Muscle of arm (tissue), 14 donors: ENCODE data around the gene TLR2. TPM values are rescaled to one million over a fixed set of nuclear protein-coding genes. Genes with fewer than 3 reads are reported as not detected.

Experiments
- DNase-seq: peaks from one replicate; pipeline ENCODE4 v3.0.0-alpha.2; 2013
- long read RNA-seq, 11 donors: transcript quantifications; one replicate each; lab custom pipeline, GENCODE V29; 2026
- polyA plus RNA-seq, 12 donors: library from polyadenylated mRNA; unstranded; fragments of 120-200 nt; gene quantifications; one replicate each; pipeline ENCODE4 v1.2.1, GENCODE V29; 2013; ENCODE audit not compliant: insufficient read length in 12 of 12

The TLR2 gene, protein sequence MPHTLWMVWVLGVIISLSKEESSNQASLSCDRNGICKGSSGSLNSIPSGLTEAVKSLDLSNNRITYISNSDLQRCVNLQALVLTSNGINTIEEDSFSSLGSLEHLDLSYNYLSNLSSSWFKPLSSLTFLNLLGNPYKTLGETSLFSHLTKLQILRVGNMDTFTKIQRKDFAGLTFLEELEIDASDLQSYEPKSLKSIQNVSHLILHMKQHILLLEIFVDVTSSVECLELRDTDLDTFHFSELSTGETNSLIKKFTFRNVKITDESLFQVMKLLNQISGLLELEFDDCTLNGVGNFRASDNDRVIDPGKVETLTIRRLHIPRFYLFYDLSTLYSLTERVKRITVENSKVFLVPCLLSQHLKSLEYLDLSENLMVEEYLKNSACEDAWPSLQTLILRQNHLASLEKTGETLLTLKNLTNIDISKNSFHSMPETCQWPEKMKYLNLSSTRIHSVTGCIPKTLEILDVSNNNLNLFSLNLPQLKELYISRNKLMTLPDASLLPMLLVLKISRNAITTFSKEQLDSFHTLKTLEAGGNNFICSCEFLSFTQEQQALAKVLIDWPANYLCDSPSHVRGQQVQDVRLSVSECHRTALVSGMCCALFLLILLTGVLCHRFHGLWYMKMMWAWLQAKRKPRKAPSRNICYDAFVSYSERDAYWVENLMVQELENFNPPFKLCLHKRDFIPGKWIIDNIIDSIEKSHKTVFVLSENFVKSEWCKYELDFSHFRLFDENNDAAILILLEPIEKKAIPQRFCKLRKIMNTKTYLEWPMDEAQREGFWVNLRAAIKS
- 1 to 10 TPM in 11 of 12 donors, not detected in 1; 1.4 to 8.2 (median 2.7) TPM for polyA plus RNA-seq
- long read RNA-seq, donor 1, full-length matches to known transcripts: 6 of 6 reads
- long read RNA-seq, donor 1, partial matches to known transcripts: 0 of 6 reads
- long read RNA-seq, donor 1, other reads (novel, unspliced or antisense): 0 of 6 reads
- long read RNA-seq, donor 2: 0 reads
- long read RNA-seq, donor 3: 0 reads
- long read RNA-seq, donor 4: 0 reads
- long read RNA-seq, donor 5, full-length matches to known transcripts: 3 of 3 reads
- long read RNA-seq, donor 5, partial matches to known transcripts: 0 of 3 reads
- long read RNA-seq, donor 5, other reads (novel, unspliced or antisense): 0 of 3 reads
- long read RNA-seq, donor 6, full-length matches to known transcripts: 3 of 3 reads
- long read RNA-seq, donor 6, partial matches to known transcripts: 0 of 3 reads
- long read RNA-seq, donor 6, other reads (novel, unspliced or antisense): 0 of 3 reads
- long read RNA-seq, donor 7: 0 reads
- long read RNA-seq, donor 8, full-length matches to known transcripts: 2 of 2 reads
- long read RNA-seq, donor 8, partial matches to known transcripts: 0 of 2 reads
- long read RNA-seq, donor 8, other reads (novel, unspliced or antisense): 0 of 2 reads
- long read RNA-seq, donor 9: 0 reads
- long read RNA-seq, donor 10: 0 reads
- long read RNA-seq, donor 11, full-length matches to known transcripts: 3 of 3 reads
- long read RNA-seq, donor 11, partial matches to known transcripts: 0 of 3 reads
- long read RNA-seq, donor 11, other reads (novel, unspliced or antisense): 0 of 3 reads

DNA sequence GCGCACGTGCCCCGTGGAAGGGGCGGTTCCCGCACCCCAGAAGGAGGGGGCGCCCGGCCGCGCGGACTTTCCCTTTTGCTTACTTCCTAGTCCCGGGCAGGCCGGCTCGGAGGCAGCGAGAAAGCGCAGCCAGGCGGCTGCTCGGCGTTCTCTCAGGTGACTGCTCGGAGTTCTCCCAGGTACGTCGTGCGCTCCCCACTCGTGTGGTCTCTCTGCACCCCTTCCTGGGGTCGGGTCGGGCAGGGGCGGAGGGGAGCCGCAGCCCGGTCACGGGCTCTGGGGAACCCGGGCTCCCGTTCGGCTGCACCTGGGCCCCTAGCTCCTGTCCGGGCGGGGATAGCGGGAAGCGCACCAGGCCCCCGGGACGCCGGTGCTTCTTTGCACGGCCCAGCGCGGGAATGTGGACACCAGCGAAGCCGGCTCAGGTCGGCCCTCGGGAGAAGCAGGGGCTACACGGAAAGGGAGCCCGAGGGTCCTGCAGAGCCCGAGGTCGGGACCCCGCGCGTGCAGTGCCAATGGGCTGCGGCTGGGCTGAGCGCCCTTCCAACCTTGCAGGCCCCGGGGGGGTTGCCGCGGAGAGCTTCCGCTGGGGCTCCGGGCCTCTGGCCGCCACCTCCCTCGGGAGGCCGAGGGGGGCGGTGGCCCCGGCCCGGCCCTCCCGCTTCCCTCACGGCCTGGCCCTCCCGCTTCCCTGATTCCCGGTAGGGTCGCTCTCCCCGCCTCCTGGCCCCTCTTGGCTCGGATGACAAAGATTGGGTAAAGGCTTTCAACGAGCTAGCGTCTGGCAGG is at the start of gene TLR2:
Gene TLR2 (plus strand): TSS at position 99 of the 789 bp plus-strand sequence. CDS start 18,628 bp downstream, outside the sequence.
- DNase-seq: peak; percentile 43

DNA sequence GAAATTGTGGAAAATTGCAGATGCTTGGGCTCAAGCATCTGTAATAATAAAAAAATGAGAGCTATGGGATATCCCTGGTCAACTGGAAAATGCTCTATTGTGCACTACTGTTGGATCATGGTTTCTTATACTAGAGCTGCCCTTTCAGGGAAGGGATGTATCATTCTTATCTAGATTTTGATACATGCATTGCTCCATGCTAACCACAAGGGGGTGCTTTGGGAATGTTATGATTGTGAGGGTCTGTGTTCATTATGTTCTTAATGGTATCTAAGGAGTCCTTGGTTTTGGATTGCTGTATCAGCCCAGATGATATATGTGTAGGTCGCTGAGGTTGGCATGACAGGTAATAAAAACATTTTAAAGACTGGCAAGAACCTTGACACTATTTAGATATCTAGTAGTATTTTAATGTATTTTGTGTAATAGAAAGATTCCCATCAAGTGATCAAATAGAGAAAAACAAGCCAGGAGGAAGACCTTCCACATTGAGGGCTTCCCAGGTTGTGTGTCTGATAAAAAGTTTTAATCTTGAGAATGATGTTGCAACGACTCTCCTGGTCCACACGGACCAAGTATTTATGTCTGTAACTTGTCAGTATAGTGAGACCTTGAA is 49.2 kb upstream of the TLR2 start:
- no peak for DNase-seq

DNA sequence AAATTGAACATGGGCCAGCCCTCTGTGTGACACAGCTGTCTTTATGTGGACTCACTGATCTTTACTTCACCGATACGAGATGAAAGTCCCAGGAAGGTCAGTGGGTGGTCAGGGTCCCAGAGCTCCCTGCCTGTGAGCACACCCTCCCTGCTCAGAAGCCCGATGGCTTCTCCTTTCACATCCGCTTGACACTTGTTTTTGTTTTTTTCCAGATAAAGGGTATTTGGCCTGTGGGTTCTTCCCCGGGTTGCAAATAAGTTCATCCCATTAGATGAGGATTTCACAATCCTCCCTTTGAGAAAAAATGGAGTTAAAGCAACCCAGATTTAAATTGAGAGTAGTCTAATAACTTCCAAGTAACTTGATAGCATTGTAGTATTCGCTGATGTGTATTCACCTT is 48.2 kb upstream of the TLR2 start:
- DNase-seq: no peak

DNA sequence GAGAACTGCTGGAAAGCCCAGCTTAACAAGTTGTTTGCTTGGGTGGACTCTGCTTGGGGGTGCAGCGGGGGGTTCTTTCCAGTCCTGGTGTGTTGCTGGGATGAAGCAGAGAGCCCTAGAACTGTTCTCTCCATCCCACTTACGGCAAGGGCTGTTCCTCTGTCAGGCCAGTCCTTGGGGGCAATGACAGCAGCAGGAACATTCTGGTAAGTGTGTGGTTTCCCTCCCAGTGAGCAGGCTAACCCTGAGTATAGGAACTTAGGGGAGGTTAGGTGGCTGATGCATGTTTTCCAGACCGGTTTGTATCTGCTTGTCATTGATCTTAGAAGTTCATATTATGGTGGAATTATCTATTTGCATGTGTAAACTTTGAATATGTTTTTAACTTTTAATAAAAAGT is 46.9 kb upstream of the TLR2 start:
- DNase-seq: no peak

DNA sequence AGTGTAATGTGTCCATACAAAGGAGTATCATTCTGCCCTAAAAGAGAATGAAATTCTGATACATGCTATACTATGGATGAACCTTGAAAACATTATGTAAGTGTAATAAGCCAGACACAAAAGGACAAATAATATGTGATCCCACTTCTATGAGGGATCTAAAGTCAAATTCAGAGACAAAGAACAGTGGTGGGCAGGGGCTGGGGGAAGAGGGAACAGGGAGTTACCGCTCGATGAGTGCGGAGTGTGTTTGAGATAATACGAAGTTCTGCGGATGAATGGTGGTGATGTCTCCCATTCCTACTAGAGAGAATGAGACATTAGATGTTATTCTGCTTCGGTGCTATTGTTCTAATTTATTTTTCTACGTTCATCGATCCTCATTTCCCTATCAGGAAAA is 46.1 kb upstream of the TLR2 start:
- DNase-seq: no peak

DNA sequence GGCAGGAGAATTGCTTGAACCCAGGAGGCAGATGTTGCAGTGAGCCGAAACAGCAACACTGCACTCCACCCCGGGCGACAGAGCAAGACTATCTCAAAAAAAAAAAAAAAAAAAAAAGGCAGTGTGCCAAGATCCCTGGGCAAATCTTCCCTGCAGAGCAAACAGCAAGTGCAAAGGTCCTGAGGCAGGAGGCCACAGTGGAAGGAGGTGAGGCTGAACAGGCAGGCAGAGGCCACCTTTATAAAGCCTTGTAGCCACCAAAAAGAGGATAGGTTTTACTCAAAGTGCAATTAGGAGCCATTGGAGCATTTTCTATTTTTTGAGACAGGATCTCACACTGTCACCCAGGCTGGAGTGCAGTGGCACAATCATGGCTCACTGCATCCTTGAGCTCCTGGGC is 45.1 kb upstream of the TLR2 start:
- no peak for DNase-seq

DNA sequence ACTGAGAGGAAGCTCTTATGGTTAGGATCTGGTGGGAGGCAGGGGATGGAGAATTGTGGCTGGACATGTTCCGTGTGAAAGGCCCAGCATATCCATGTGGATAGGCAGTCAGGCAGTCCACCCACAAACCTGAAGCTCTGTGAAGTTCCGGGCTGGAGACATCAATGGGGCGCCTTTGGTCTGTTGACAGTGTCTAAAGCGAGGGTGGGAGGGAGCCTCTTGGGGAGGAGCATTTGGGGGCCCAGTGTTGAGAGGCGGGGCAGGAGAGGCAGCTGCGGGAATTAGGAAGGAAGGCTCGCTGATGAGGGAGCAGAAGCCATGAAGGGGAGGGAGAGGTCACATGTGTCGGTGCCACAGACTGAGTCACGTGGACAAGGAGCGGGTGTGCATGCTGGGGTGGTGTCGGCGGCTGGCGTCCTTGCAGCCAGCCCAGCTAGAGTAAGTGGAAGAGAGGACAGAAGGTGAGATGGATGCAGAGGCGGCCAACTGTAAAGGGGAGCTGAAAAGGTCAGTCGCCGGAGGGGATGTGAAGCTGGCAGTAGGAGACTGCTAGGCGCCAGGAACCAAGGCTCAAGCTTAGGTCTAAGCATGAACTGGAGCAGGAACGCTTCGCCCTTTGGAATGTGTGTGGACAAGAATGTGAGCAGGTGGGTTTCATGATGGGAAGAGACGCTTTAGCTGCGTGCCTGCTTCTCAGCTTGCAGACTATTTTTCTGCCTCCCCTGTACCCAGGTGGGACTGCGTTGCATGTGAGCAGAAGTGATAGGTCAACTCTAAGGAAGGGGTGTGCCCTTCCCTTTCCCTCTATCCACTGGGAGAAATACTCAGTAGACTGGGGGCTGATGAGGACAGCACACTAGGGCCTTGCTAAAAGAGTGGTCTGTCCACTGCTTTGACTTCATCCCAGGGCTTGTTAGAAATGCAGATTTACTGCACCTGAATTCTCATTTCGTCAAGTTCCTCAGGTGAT is 44.0 kb upstream of the TLR2 start:
- DNase-seq: no peak

DNA sequence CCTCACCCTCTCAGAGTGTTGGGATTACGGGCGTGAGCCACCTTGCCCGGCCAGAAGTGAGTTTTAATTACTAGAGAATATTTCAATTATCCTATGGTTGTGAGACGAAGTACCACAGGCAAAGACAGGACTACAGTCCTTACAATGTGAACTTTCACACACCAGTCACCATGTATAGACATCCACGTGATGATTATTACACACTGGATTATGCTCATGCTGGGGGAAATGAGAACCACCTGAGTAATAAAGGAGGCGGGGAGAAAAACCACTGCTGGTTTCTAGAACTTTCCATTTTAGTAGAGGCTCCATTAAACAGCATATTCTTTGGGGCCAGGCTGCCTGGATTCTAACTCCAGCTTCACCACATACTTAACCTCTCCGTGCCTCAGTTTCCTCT is 42.5 kb upstream of the TLR2 start:
- DNase-seq: no peak

DNA sequence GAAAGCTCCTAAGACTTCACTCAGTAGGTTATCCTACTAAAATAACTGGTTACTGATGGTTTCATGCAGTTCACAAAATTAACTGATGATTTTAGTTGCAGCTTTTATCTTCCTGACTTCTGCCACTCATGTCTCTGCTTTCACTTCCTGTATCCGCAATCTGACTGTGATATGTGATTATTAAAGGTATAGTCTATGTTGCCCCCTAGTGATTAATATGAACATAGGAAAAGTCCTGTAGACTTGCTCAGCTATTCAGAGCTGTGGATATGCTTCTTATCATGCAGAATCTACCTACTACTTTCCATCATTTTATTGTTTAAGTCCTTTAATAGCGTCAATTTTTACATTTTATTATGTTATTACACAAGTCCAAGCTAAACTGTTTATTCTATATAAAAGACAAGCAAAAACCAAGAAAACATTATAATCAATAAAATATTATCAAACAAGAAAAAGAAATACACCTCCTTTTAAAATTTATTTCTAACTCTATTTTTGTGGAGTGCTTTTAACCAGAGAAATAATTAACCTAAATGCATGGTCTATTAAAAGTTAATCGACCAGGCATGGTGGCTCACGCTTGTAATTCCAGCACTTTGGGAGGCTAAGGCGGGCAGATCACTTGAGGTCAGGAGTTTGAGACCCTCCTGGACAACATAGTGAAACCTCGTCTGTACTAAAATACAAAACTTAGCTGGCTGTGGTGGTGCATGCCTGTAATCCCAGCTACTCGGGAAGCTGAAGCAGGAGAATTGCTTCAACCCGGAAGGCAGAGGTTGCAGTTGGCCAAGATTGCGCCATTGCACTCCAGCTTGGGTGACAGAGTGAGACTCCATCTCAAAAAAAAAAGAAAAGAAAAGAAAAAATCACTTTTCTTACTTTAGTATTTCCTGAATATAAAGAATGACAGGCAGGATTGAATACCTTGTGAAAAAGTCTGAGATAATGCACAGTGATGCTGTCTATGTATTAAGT is 40.4 kb upstream of the TLR2 start:
- no peak for DNase-seq

DNA sequence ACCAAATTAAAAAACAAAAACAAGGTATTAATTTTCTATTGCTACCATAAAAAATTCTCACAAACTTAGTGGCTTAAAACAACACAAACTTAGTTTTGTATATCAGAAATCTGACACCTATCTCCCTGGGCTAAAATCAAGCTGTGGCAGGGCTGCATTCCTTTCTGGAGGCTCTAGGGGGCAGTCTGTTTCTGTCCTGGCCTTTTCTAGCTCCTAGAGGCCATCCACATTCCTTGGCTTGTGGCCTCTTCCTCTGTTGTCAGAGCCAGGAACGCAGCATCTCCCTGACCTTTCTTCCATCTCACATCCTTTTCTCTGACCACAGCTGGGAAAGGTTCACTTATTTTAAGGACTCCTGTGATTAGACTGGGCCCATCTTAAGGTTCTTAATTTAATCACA is 38.9 kb upstream of the TLR2 start:
- DNase-seq: no peak

DNA sequence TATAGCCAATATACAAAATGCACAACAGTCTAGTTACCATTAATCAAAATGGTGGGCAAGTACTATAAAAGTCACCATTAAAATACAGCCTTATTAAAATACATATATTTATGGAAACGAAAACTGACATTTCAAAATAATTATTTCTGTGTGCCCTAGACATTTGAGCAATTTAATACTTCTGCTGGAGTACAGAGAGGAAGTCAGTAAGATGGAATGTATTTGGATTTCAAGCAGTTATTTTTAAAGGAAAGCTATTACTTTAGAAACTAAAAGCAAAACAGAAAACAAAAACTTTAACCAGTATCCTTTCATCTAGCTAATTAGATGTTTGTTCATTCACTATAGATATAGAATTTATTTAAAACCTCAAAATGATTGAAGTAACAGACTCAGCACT is 37.8 kb upstream of the TLR2 start:
- no peak for DNase-seq

DNA sequence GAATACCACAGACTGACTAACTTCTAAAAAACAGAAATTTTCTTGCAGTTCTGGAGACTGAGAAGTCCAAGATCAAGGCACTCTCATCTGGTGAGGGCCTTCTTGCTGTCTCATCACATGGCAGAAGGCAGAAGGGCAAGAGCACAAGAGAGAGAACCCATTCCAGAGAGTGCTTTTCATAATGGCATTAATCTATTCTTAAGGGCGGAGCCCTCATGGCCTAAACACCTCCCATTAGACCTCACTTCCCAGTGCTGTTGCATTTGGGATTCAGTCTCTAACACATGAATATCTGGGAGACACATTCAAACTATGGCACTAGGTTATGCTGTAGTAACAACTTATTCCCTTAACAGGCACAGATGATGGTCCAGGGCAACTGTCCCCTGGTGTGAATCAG is 37.1 kb upstream of the TLR2 start:
- no peak for DNase-seq

DNA sequence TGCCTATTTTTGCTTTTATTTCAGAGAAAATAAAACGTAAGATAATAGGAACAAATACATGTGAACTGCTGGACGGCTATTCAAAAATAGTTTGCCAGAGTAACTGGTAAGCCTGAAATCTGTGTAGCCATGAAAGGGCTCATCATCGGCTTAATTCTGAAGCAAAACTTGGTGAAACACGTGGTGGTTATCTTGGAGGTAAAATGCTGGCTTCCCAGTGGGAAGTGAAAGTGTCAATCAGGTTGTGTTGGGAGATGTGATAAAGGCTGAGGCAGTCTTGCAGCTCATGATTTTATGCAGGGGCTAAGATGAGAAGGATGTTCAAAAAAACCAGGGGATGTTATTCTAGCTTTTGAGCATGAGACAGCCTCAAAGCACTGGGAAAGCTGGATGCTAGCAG is 36.1 kb upstream of the TLR2 start:
- no peak for DNase-seq

DNA sequence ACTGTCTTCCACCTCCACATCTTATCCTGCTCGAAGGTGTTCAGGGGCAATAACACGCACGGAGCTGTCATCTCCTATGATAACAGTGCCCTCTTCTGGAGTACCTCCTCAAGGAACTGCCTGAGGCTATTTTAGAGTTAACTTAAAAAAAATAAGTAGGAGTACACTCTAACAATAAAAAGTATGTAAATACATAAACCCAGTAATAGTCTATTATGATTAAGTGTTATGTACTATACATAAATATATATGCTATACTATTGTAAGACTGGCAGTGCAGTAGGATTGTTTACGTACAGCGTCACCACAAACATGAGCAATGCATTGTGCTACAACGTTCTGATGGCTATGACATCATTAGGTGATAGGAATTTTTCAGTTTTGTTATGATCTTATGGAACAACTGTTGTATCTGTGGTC is 34.5 kb upstream of the TLR2 start:
- DNase-seq: no peak

DNA sequence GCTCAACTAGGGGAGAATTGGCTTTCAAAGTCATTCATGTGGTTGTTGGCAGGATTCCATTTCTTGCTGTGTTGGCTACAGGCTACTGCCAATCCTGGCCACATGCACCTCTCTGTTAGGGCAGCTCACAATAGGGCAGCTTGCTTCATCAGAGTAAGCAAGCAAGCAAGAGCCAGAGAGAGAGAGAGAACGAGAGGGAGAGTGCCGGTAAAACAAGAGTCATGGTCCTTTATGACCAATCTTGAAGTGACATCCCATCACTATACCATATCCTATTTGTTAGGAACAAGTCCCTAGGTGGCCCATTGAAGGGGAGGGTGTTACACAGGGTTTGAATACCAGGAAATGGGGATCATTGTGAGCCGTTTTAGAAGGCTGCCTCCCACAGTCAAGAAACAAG is 33.0 kb upstream of the TLR2 start:
- DNase-seq: no peak

DNA sequence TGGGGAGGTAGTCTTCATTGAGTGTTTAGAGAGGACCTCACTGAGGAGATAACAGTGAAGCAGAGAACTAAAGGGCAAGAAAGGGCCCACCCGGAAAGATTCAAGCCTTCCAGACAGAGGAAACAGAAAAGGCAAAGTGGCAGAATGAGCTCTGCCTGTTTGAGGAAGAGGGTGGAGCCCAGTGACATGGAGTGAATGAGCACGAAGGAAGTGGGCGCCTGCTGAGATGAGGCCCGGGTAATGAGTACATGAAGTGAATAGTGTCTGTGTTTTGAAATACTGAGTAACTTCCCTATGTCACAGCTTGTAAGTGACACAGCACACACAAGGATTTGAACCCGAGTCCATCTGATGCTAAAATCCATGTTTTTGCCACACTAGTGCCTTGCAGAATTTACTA is 32.5 kb upstream of the TLR2 start:
- DNase-seq: no peak

DNA sequence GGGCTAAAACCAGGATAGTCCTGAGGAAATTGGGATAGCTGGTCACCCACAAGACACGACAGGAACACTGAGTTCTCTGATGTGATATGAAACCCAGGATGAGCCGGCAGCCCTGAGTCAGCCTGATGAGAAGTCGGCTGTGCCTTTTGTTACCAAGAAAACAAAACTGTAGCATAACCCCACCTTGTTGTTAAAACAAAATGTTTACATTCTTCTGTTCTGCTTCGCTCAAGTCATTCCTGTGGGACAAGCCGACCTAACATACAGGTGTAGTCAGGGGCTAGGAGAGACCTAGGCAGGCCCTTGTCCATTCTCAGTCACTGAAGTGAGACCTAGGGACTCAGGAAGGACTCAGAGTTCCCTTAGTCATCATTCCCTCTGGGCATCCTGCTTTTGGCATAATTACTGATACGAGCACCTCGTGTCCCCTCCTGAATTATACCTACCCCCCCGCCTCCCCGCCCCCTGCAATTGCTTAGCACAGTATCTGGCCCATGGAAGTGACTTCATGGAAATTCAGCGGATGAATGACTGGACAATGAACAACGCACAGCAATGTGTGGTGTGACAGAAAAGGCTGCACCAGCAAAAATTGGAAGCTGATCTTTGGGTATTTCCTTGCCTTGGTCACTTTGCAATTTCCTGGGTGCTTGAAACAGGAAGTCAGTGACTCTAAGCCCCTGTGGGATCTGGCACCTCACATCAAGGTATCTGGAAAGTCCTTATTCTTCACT is 31.9 kb upstream of the TLR2 start:
- no peak for DNase-seq
